GM10248 (cell line): ENCODE measurements around the gene PKIG.

Source experiments
- CTCF ChIA-PET: fragments of 300-600 bp; sonication (Branson Sonifier 250); formaldehyde crosslinking; extraction: SDS; loops from one replicate; lab custom pipeline; 2021; ENCODE audit warnings: antibody characterized with exemption; lab: Yijun Ruan, JAX
- POLR2A ChIA-PET: fragments of 350-650 bp; sonication (Branson Sonifier 250); formaldehyde crosslinking; extraction: SDS; loops from one replicate; lab custom pipeline; 2020; ENCODE audit warnings: antibody characterized with exemption; lab: Yijun Ruan, JAX
- DNase-seq: peaks from one replicate; pipeline ENCODE4 v3.0.0; 2012; ENCODE audit errors: extremely low spot score
- CTCF ChIP-seq: IDR thresholded peaks from 2 replicates; pipeline ENCODE4 v1.5.1; 2012; ENCODE audit warnings: mild to moderate bottlenecking, low read depth; ENCODE audit errors: extremely low read depth, missing control alignments, control extremely low read depth

The PKIG gene

GRCh38 chr20:44643154-44643519 lies 60.8 kb downstream of the PKIG start:
- TF ChIP-seq CTCF: no peak
- POLR2A ChIA-PET: interaction anchor here (1.0 kb wide), 1 partner anchor 1186 kb away, joined by 3 read pairs; the partner anchor contains the start of gene SRSF6
- DNase-seq: no peak
- CTCF ChIA-PET: interaction anchor here (0.6 to 5.4 kb wide), 6 partner anchors 8 to 62 kb away, joined by 3 to 41 read pairs (median 5); partner anchors contain the start of gene ADA

DNA sequence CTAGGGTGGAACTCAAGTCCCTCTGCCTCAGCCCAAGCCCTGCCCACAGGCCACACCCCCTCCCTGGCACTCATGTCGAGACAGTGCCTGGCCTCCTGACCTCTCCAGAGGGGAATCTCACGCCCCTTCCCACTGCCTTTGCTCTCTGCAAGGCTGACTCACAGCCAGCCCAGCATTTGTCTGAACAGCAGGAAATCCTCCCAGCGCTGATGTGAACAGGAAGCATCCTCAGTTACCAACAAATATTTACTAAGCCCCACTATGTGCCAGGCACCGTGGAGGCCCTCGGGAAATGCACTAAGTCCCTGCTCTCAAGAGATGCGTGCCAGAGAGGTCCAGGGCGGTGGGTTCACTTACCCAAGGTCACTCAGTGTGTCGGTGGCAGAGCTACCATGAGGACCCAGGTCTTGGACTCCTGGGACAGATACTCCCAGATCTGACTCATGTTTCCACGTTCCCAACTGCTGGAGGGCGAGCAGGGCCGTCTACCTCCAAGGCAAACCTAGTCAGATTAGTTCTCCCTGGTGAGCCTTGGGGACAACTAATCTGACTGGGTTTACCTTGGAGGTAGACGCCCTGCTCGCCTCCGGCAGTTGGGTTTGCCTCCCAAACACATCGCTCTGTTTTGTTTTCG lies 61.3 kb downstream of the PKIG start:
- ChIA-PET CTCF (interaction anchor here (0.6 to 5.4 kb wide), 7 partner anchors 8 to 63 kb away, joined by 3 to 41 read pairs (median 4); partner anchors contain the start of gene ADA), POLR2A (no interaction called here)
- no peak for TF ChIP-seq CTCF
- DNase-seq: no peak

GRCh38 chr20:44644230-44644617 lies 61.8 kb downstream of the PKIG start:
- no peak for TF ChIP-seq CTCF
- DNase-seq: no peak
- POLR2A ChIA-PET: no interaction called here
- CTCF ChIA-PET: interaction anchor here (0.9 to 5.4 kb wide), 5 partner anchors 10 to 39 kb away, joined by 4 to 41 read pairs (median 4); no protein-coding TSS in a partner anchor

DNA sequence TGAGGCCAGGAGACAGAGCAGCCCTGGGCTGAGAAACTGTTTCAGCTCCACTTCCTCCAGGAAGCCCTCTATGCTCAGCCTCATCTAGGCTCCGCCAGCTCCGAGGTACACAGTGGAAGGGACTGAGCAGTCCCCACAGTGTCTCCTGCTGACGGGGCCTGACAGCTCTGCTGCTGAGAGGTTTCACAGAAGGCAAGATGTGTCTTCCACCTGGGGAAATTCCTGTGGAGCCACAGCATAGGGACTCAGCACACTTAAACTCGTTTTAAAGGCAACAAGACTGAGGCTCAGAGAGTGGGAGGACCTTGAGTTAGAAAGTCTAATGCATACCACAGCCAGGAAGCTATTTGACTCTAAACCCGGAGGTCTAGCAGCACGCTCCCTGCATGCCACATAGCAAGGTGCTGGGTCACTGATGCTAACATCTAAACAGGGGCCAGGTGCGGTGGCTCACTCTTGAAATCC lies 62.3 kb downstream of the PKIG start:
- ChIA-PET POLR2A (interaction anchor here (0.6 kb wide), 1 partner anchor 107 kb away, joined by 3 read pairs; no protein-coding TSS in a partner anchor), CTCF (interaction anchor here (0.9 to 5.4 kb wide), 5 partner anchors 10 to 39 kb away, joined by 4 to 41 read pairs (median 4); no protein-coding TSS in a partner anchor)

GRCh38 chr20:44646023-44646640 lies 63.8 kb downstream of the PKIG start:
- DNase-seq: peak; percentile 48
- POLR2A ChIA-PET: no interaction called here
- no peak for TF ChIP-seq CTCF
- CTCF ChIA-PET: interaction anchor here (1.3 to 5.4 kb wide), 5 partner anchors 12 to 101 kb away, joined by 3 to 41 read pairs (median 4); no protein-coding TSS in a partner anchor

More for the DNA sequence above, 62.3 kb downstream of the PKIG start:
- DNase-seq: peak; percentile 50
- no peak for TF ChIP-seq CTCF

- no peak for TF ChIP-seq CTCF
- peak; percentile 77 for DNase-seq
- ChIA-PET CTCF (interaction anchor here (1.2 to 5.4 kb wide), 7 partner anchors 11 to 101 kb away, joined by 3 to 41 read pairs (median 3); no protein-coding TSS in a partner anchor), POLR2A (no interaction called here)
Observed at GRCh38 chr20:44646641-44647274, 64.4 kb downstream of the PKIG start.
